Fibroblast of the aortic adventitia (primary cell): ENCODE data around the gene MILR1. TPM values are rescaled to one million over a fixed set of nuclear protein-coding genes. Genes with fewer than 3 reads are reported as not detected.

Experiments used
- DNase-seq: peaks from one replicate; pipeline ENCODE4 v3.0.0-alpha.2; 2010; ENCODE audit warnings: low read depth
- H3K4me3 ChIP-seq: 2 replicates; pipeline ENCODE4 v1.5.1; 2011; ENCODE audit warnings: low read depth, mild to moderate bottlenecking, control low read depth, low read length, moderate library complexity
- total RNA-seq: library from RNA; depleted of rRNA; stranded (reverse); fragments of >200 nt; gene quantifications from 2 replicates; pipeline ENCODE4 v1.2.3, GENCODE V29; 2012; ENCODE audit warnings: low replicate concordance
- TF ChIP-seq, protein P1 (sequence below): IDR thresholded peaks from 2 replicates; pipeline ENCODE4 v1.5.1; 2011; ENCODE audit warnings: mild to moderate bottlenecking, low read length, control low read depth, inconsistent platforms; ENCODE audit not compliant: insufficient read depth

MILR1 gene
- total RNA-seq, 1 donor, result 52.5 TPM

DNA sequence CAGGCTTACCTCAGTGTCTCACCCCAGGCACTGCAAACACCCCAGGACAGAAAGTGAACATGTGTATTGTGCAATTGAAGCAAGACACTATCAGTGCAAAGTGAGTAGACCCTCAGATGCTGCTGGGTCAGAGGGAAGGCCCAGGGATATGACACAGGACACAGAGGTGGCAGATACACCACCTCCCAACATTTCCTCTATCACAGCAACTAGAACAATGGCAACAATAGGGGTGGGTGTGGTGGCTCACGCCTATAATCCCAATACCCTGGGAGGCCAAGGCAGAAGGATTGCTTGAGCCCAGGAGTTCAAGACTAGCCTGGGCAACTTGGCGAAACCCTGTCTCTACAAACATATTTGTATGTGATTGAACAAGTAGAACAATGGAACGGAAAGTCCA, 22.5 kb downstream of the MILR1 start:
- no peak for DNase-seq
- TF ChIP-seq, protein P1, sequence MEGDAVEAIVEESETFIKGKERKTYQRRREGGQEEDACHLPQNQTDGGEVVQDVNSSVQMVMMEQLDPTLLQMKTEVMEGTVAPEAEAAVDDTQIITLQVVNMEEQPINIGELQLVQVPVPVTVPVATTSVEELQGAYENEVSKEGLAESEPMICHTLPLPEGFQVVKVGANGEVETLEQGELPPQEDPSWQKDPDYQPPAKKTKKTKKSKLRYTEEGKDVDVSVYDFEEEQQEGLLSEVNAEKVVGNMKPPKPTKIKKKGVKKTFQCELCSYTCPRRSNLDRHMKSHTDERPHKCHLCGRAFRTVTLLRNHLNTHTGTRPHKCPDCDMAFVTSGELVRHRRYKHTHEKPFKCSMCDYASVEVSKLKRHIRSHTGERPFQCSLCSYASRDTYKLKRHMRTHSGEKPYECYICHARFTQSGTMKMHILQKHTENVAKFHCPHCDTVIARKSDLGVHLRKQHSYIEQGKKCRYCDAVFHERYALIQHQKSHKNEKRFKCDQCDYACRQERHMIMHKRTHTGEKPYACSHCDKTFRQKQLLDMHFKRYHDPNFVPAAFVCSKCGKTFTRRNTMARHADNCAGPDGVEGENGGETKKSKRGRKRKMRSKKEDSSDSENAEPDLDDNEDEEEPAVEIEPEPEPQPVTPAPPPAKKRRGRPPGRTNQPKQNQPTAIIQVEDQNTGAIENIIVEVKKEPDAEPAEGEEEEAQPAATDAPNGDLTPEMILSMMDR, result no peak
- no peak overlapping the region for H3K4me3 ChIP-seq

DNA sequence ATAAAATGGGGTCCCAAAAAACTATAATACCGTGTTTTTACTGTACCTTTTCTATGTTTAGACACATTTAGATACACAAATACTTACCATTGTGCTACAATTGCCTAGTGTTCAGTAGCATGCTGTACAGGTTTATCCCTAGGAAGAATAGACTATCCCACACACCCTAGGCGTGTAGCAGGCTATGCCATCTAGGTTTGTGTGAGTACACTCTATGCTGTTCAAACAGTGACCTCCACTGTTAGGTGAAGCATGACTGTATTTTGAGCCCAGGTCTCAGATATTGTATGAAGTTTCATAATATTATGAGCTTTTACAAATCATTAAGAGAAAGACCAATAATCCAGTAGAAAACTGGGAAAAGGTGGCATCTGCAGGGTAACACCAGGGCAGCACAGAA, 23.6 kb downstream of the MILR1 start:
- DNase-seq, result no peak

DNA sequence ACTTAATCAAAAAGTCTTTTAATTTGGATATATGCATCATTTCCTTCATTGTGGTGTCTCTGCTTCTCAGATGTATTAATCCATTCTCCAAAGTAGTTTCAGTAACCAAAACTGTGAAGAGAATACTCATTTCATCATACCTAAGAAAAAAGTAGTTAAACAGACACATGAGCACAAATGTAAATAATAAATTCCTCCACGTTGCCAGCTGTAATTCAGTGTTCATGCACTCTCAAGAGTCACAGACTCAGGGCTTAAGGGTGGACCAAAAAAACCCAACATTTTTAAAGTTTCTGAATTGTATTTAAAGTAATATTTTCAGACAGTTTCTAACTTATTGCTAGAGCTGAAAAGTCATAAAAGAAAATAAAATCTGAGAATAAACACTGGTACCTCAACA, 28.9 kb downstream of the MILR1 start:
- DNase-seq, result no peak
- H3K4me3 ChIP-seq, result no peak overlapping the region
- TF ChIP-seq, protein P1, result no peak

More for the DNA sequence above, 23.6 kb downstream of the MILR1 start:
- no peak overlapping the region for H3K4me3 ChIP-seq
- TF ChIP-seq, protein P1, result no peak

DNA sequence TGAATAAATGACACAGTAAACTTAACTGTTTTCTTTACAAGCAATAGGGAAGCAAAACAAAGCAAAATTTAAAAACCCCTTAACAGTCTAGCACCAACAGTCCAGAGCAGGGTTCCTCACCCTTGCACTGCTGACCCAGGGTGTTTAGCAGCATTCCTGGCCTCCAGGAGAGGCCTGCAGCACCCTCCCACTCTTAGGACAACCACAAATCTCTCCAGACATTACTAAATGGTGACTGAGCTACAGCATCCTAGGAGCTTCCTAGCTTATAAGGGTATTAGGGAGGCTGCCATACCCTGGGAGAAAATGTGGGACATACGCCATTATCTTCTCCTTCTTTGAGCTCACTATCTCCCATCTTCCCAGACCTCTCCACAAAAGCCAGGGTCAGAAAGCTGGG, 32.0 kb downstream of the MILR1 start:
- no peak overlapping the region for H3K4me3 ChIP-seq
- DNase-seq, result no peak
- TF ChIP-seq, protein P1, result no peak

DNA sequence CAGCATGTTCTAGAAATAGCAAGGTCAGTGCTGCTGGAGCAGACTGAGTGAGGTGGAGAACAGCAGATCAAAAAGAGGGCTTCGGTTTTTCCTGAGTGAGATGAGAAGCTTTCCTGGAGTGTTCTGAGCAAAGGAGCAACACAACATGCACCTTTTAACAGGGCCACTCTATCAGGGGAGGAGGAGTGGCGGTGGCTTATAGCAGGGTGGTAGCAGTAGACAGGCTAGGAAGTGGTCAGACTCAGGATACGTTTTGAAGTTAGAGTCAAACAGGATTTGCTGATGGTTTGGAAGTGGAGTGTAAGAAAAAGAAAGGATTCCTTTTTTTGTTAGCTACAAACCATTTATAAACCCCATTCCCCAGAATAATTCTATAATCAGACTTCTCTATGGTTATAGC, 35.5 kb downstream of the MILR1 start:
- no peak for DNase-seq
- no peak overlapping the region for H3K4me3 ChIP-seq
- TF ChIP-seq, protein P1, result no peak

DNA sequence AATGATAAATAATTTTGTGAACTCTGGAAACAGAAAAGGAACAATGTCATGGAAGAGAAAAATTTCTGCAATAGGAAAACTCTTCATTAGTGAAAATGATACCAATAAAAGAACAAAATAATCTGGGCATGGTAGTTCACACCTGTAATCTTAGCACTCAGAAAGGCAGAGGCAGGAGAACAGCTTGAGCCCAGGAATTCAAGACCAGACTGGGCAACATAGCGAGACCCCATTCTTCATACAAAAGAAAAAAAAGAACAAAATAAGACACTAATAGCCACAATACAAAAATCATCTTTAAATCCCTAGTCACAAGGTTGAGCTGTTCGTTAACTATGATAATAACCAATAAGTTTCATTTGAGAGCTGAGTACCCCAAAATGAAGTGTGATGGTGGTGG, 39.4 kb downstream of the MILR1 start:
- no peak for DNase-seq
- no peak overlapping the region for H3K4me3 ChIP-seq
- TF ChIP-seq, protein P1, result no peak
